ENCODE data around the gene BCL2L15.
A peak's percentile ranks its signal among the peaks of the same experiment; 100 is the strongest.
"Not testable (repeated sequence)": the region's sequence is repeated elsewhere in the genome, so short reads cannot be mapped to it uniquely, and the experiment has no call there.

The BCL2L15 gene

DNA sequence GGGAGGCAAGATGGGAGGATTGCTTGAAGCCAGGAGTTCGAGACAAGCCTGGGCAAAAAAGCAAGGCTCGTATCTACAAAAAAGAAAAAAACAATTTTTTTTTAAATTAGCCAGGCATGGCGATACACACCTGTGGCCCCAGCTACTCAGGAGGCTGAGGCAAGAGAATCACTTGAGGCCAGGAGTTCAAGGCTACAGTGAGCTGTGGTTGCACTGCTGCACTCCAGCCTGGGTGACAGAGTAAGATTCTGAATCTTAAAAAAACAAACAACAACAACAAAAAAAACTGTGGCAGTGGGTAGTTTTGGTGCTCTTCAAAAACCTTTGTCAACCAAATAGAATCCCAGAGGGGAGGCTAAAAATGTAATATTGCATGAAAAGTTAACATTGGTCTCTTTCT is 16.6 kb downstream of the BCL2L15 start:
- DNase-seq (ENCODE audit: low spot score) = no peak

- DNase-seq (ENCODE audit: low spot score) = no peak
Measured at GRCh38 chr1:113868387-113869083, 18.8 kb downstream of the BCL2L15 start.

DNA sequence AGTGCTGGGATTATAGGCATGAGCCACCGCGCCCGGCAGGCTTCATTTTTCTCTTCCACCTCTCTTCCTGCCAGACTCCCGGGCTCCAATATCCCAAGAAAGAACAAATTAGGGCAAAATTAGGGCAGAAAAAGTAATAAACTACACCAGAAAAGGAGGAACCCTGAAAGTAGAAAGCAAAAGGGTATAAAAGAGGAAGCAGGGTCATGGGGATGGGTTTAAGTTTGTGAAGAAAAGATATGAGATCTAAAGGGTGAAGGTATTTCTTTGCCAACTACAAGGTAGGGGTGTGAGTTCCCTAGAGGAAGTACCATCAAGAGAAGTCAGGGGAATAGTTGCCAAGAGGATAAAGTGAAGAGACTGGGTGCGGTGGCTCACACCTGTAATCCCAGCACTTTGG is 25.7 kb downstream of the BCL2L15 start:
- no peak for DNase-seq (ENCODE audit: low spot score)

- no peak for DNase-seq (ENCODE audit: low spot score)
Measured at GRCh38 chr1:113860891-113861290, 26.5 kb downstream of the BCL2L15 start.

- DNase-seq (ENCODE audit: low spot score) = no peak
Measured at GRCh38 chr1:113859478-113860175, 27.8 kb downstream of the BCL2L15 start.

DNA sequence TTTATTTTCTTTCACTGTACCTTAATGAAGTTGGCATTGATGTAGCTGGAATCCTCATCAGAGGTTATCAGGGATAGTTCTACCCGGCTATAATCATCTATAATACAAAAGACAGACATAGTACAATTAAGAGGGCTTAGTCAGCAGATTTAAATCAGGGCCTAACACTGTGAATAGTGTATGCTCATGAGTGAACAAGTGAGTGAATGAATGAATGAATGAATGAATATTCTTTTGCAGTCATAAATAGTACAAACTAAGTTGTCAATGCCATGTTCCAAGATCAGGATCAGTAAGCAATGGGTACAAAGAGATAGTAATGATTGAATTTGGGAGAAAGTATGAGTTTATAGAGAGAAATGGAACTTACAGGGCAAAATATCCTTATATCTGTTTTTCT is 28.4 kb downstream of the BCL2L15 start:
- no peak for DNase-seq (ENCODE audit: low spot score)

- DNase-seq (ENCODE audit: low spot score) = no peak
Measured at GRCh38 chr1:113858418-113858817, 29.0 kb downstream of the BCL2L15 start.

DNA sequence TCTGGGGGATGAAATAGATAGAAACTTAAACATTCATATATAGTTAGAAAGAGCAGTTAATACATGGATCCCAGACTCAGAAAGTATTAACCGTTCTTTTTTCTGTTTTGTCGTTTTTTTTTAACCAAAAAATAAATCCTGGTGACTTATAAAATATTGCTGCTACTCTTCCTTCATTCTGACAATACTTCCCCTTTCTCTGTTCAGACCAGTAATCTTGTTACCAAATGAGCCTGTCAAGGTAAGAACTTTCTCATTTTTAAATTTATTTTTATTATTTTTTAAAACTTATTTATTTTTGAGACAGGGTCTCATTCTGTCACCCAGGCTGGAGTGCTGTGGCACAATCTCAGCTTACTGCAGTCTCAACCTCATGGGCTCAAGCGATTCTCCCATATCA is 29.6 kb downstream of the BCL2L15 start:
- no peak for DNase-seq (ENCODE audit: low spot score)

DNA sequence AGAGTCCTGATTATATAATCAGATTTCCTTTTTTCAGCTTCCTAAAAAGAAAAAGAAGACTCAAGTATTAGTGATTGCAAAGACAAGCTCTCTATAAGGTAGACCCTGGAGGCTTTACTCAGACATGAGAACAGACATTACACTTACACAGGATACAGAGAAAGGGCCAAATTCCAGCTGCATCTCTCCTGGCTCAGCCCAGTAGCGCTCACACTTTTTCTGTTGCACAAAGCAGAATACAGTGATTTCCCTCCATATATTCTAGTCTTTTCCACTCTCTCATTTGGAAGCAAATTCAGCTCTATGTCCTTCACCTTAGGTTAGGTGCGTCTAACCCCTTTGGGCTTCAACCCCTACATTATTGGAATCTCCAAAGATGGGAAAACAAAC is 31.0 kb downstream of the BCL2L15 start:
- no peak for DNase-seq (ENCODE audit: low spot score)

DNA sequence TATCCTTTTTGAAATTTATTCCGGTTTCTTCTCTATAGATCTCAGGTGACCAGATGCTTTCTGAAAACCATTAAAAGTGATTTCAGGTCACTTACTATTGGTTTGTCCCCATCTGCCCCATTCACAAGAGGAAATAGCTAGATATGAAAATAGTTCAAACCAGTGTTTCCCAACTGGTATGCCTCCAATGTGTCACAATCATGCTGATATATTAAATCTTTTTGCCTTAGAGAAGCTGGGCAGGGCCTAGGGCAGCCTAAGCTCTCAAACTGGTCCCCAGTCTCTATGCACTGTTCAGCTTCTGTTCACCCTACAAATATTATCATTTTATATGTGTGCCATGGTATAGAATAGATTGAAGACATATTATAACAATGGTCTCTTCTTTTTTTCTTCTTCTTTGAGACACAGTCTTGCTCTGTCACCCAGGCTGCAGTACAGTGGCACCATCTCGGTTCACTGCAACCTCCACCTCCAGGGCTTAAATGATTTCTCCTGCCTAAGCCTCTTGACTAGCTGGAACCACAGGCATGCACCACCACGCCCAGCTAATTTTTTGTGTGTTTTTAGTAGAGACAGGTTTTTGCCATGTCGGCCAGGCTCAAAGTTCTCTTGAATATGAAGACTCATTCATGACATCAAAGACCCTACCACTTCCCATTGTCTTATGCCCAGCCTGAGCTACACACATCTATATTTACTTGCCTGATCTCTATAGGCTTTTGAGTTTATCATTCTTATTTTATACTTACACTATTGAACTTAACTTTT is 31.6 kb downstream of the BCL2L15 start:
- DNase-seq (ENCODE audit: low spot score) = no peak

DNA sequence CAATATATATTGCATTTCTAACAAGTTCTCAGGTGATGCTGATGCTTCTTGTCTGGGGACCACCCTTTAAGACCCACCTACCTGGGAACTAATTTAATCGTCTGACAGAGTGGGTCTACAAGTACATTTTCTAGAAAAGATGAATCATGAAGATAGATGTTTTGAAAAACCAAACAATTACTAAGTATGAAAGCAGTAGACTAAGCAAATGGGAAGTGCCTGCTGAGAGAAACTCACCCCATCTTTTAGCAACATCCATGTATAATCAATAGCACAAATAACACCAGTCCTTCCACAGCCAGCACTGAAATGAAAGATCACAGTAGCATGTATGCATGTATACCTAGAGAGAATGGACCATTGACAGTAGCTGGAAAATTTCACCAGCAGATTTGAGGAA is 33.1 kb downstream of the BCL2L15 start:
- no peak for DNase-seq (ENCODE audit: low spot score)

GRCh38 chr1:113852694-113853093 is 34.7 kb downstream of the BCL2L15 start:
- DNase-seq (ENCODE audit: low spot score) = not testable (repeated sequence)

DNA sequence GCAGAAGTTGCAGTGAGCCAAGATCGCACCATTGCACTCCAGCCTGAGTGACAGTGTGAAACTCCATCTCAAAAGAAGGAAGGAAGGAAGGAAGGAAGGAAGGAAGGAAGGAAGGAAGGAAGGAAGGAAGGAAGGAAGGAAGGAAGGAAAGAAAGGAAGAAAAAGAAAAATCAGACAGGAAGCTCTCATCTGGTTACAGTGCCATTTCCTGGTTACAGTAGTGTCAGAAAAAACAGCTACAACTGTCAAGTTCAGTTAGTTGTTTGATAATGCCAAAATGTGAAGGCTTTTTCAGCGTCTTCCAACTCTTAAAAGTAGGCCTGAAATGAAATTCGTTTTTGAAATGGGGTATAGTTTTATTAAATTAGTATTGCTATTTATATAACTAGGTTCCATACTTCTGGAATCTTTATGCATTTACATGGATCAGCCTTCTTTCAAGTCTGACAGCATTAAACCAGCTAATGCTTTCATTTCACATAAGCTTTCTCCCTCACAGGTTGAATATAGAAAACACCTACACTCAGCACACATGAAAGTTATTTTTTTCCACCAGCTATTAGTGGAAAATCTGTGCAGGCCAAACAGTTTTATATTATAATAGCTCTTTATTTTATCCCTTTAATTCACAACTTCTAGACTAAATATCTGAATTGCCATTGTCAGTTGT is 37.1 kb downstream of the BCL2L15 start:
- no peak for DNase-seq (ENCODE audit: low spot score)

DNA sequence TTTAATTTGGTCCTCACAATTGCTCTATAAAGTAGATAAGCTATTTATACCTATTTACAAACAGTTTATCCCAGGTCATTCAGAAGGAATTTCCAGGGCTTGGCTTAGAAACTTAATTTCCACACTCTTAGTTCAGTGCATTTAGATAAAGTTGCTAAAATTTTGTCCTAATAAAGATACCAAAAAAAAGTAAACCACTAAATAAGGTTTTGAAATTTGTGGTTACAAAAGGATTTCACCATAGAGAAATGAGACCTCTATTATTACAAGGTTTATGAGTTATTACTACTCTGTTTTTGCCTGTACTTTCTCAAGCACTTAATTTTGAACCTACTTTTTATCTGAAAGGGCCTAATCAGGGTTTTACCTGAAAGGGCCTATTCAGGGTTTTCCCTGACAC is 38.3 kb downstream of the BCL2L15 start:
- no peak for DNase-seq (ENCODE audit: low spot score)

GRCh38 chr1:113846391-113847035 is 40.9 kb downstream of the BCL2L15 start:
- no peak for DNase-seq (ENCODE audit: low spot score)

DNA sequence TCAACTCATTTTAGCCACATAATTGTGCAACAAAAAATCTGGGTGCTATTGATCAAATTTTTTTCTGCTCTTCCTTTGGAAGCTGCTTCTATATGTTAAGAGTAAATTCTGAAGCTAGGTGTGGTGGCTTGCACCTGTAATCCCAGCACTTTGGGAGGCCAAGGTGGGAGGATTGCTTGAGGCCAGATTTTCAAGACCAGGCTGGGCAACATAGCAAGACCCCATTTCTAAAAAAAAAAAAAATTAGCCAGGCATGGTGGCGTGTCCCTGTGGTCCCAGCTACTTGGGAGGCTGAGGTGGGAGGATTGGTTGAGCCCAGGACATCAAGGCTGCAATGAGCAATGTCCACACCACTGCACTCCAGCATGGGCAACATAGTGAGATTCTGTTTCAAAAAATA is 50.8 kb downstream of the BCL2L15 start:
- no peak for DNase-seq (ENCODE audit: low spot score)

DNA sequence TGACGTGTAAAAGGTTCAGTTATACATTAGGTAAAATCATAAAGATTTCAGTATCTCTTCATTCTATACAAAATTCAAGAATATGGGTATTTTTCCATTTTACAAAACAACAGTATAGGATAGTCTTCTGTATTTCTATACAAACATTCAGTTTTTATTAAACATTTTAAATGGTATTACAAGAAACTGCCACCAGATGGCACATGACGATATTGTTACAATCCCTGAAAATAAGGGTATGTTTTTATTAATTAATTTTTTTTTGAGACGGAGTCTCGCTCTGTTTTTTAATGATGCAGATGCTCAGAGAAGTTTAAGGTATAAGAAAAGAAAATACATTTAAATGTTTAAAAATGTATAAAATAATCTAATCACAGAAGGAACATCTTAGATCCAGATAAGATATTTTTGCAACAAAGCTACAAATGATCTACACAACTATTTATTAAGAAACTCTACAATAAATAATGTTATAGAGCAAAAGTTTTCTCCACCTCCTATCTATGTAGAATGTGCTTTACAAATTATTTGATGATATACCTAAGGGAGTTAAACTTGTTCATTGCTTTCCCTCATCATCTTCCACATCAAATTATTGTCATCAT is 51.6 kb downstream of the BCL2L15 start:
- DNase-seq (ENCODE audit: low spot score) = peak; percentile 50

GRCh38 chr1:113834716-113835115 is 52.7 kb downstream of the BCL2L15 start:
- DNase-seq (ENCODE audit: low spot score) = no peak

All from CD4-positive, alpha-beta T cell treated with Interleukin-6 at 100 ng/mL for 8 hours (primary cell).